ENCODE results near the gene SLAMF7.
A peak's percentile ranks its signal among the peaks of the same experiment; 100 is the strongest.

SLAMF7 gene

DNA sequence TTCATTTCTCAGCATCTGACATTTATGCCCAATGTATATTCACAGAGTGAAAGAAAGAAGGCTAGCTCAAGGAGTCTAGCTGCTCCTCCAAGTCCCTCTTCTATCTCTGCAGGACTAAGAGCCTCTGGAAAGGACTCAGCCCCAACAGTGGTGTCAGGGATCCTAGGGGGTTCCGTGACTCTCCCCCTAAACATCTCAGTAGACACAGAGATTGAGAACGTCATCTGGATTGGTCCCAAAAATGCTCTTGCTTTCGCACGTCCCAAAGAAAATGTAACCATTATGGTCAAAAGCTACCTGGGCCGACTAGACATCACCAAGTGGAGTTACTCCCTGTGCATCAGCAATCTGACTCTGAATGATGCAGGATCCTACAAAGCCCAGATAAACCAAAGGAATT is 60.6 kb downstream of the SLAMF7 start:
- Histone ChIP-seq H3K9ac (ENCODE audit: low read depth in 1 of 2, low read length in 2 of 2) (no peak overlapping the region), H3K4me3 (ENCODE audit: low read depth in 1 of 2, low read length in 2 of 2) (no peak overlapping the region), H3K27me3 (ENCODE audit: control insufficient read depth in 1 of 2, insufficient read depth in 2 of 2, low read length in 2 of 2) (no peaks in the 10 kb centered on the region), H3K27ac (ENCODE audit: low read depth, low read length) (no peak overlapping the region), H3K4me1 (ENCODE audit: control insufficient read depth in 1 of 2, insufficient read depth in 2 of 2, low read length in 2 of 2) (peaks cover 0 to 11% of the 10 kb centered on the region in 2 donors), H3K9me3 (ENCODE audit: control insufficient read depth in 1 of 2, low read length in 2 of 2) (no peaks in the 10 kb centered on the region), H3K36me3 (ENCODE audit: control insufficient read depth in 1 of 2, insufficient read depth in 2 of 2, low read length in 2 of 2) (no peaks in the 10 kb centered on the region)

DNA sequence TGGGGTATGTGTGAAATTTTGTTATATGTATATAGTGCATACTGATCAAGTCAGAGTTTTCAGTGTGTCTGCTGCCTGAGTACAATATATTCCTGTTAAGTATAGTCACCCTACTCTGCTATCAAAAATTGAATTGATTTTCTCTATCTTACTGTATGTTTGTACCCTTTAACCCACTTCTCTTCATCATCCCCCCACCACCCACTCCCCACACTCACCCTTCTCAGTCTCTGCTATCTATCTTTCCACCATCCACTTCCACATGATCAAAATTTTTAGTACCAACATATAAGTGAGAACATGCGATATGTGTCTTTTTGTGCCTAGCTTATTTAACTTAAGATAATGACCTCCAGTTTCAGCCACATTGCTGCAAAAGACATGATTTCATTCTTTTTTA is 61.1 kb downstream of the SLAMF7 start:
- no peaks in the 10 kb centered on the region for H3K27me3 ChIP-seq (ENCODE audit: control insufficient read depth in 1 of 2, insufficient read depth in 2 of 2, low read length in 2 of 2)
- peaks cover 0 to 11% of the 10 kb centered on the region in 2 donors for H3K4me1 ChIP-seq (ENCODE audit: control insufficient read depth in 1 of 2, insufficient read depth in 2 of 2, low read length in 2 of 2)
- peak overlapping the region in 1 of 2 donors; percentile 40 for H3K4me3 ChIP-seq (ENCODE audit: low read depth in 1 of 2, low read length in 2 of 2)
- H3K36me3 ChIP-seq (ENCODE audit: control insufficient read depth in 1 of 2, insufficient read depth in 2 of 2, low read length in 2 of 2) = no peaks in the 10 kb centered on the region
- no peak overlapping the region for H3K9ac ChIP-seq (ENCODE audit: low read depth in 1 of 2, low read length in 2 of 2)
- H3K9me3 ChIP-seq (ENCODE audit: control insufficient read depth in 1 of 2, low read length in 2 of 2) = no peaks in the 10 kb centered on the region
- H3K27ac ChIP-seq (ENCODE audit: low read depth, low read length) = no peak overlapping the region

DNA sequence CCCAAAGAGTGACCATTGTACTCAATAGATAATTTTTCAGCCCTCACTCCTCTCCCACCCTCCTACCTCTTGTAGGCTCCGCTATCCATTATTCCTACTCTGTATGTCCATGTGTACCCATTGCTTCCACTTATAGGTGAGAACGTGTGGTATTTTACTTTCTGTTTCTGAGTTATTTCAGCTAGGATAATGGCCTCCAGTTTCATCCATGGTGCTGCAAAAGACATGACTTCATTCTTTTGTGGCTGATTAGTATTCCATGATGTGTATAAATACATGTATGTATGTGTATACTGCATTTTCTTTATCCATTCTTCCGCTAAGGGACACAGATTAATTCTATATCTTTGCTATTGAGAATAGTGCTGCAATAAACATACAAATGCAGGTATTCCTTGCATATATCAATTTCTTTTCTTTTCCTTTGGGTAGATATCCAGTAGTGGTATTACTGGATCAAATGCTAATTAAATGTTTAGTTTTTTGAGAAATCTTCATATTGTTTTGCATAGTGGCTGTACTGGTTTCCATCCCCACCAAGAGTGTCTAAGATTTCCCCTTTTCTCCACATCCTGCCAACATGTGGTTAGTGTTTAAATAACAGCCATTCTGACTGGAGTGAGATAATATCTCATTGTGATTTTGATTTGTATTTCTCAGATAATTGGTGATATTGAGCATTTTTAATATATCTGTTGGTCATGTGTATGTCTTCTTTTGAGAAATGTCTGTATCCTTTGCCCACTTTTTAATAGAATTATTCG is 61.8 kb downstream of the SLAMF7 start:
- Histone ChIP-seq H3K36me3 (ENCODE audit: control insufficient read depth in 1 of 2, insufficient read depth in 2 of 2, low read length in 2 of 2) (no peaks in the 10 kb centered on the region), H3K27ac (ENCODE audit: low read depth, low read length) (no peak overlapping the region), H3K9me3 (ENCODE audit: control insufficient read depth in 1 of 2, low read length in 2 of 2) (no peaks in the 10 kb centered on the region), H3K4me3 (ENCODE audit: low read depth in 1 of 2, low read length in 2 of 2) (peak overlapping the region in 1 of 2 donors; percentile 40), H3K4me1 (ENCODE audit: control insufficient read depth in 1 of 2, insufficient read depth in 2 of 2, low read length in 2 of 2) (peaks cover 0 to 7% of the 10 kb centered on the region in 2 donors), H3K27me3 (ENCODE audit: control insufficient read depth in 1 of 2, insufficient read depth in 2 of 2, low read length in 2 of 2) (no peaks in the 10 kb centered on the region), H3K9ac (ENCODE audit: low read depth in 1 of 2, low read length in 2 of 2) (no peak overlapping the region)

DNA sequence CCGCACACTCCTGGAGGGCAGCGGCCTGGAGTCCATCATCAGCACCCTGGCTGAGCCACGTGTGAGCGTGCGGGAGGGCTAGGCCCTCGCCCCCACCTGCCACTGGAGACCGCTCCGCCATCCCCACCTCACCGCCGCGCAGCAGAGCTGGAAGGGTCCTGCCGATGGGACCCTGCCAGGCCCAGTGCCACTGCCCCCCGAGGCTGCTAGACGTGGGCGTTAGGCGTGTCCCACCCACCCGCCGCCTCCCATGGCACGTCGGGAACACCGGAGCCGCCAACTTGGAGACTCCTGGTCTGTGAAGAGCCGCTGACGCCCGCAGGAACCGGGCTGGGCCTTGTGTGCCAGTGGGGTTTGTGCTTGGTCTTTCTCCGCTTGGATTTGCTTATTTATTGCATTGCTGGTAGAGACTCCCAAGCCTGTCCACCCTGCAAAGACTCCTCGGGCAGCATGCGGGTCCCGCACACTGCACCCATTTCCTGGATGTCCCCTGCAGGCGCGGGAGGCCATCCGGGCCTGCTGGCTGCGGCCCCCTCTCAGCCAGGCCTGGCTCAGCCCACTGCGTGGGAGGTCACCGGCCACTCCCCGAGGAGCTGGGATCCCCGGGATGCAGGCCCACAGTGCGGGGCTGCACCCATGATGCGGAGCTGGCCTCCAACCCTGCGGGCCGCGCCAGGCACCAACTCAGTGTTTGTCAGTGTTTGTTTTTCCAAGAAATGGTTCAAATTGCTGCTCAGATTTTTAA is 63.0 kb downstream of the SLAMF7 start:
- H3K9me3 ChIP-seq (ENCODE audit: control insufficient read depth in 1 of 2, low read length in 2 of 2) = peaks cover 0 to under 1% of the 10 kb centered on the region in 2 donors
- no peak overlapping the region for H3K9ac ChIP-seq (ENCODE audit: low read depth in 1 of 2, low read length in 2 of 2)
- no peak overlapping the region for H3K4me3 ChIP-seq (ENCODE audit: low read depth in 1 of 2, low read length in 2 of 2)

More for the DNA sequence above, 63.0 kb downstream of the SLAMF7 start:
- no peaks in the 10 kb centered on the region for H3K36me3 ChIP-seq (ENCODE audit: control insufficient read depth in 1 of 2, insufficient read depth in 2 of 2, low read length in 2 of 2)
- H3K27ac ChIP-seq (ENCODE audit: low read depth, low read length) = no peak overlapping the region
- no peaks in the 10 kb centered on the region for H3K27me3 ChIP-seq (ENCODE audit: control insufficient read depth in 1 of 2, insufficient read depth in 2 of 2, low read length in 2 of 2)
- H3K4me1 ChIP-seq (ENCODE audit: control insufficient read depth in 1 of 2, insufficient read depth in 2 of 2, low read length in 2 of 2) = peaks cover 0 to 7% of the 10 kb centered on the region in 2 donors

Measured in duodenal mucosa (tissue), 2 donors.